Colon (tissue), 2 donors: ENCODE measurements around the gene IKBKE.

Experiments
- FAIRE-seq: peaks from 2 replicates; lab custom pipeline; 2012; peaks lifted over from hg19 to GRCh38; lab: Jason Lieb, UNC
- donor health status: control.
- donor health status: control.

Gene IKBKE

GRCh38 chr1:206469933-206470691 lies at the start of gene IKBKE:
Gene IKBKE (plus strand): TSS chr1:206470476. CDS start chr1:206473228, 2,752 bp downstream.
- FAIRE-seq = no peak

DNA sequence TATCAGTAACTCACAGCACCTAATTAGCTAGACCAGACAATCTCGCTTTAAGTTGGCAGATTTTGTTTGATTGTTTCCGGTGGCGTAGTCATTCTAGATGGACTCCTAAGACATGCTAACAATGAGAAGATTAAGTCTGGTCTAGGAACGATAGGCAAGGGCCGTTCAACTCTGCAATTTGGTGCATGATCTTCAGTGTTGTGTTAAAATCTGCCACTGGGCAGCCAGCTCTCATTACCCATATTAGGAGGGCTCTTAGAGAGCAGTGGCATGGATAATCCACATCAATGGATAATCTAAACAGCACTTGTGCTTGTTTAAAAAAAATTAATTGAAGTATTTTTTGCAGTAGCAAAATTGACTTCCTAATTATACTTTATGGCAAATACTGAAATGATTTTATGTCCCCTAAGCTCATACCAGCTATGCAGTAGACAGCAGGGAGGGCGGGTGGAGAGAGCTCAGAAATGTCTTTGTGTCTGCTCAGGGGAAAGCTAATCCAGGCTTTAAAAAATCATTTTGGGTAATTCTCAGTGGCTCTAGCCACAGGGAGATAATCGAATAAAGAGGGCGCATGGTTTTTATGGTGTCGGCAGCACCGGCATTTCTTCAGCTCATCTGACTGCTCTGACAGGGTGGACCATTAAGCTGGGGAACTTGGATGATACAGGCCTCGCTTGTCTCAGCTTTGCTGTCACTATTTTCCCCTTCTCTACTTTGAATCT lies 48.5 kb upstream of the IKBKE start:
- FAIRE-seq = no peak

DNA sequence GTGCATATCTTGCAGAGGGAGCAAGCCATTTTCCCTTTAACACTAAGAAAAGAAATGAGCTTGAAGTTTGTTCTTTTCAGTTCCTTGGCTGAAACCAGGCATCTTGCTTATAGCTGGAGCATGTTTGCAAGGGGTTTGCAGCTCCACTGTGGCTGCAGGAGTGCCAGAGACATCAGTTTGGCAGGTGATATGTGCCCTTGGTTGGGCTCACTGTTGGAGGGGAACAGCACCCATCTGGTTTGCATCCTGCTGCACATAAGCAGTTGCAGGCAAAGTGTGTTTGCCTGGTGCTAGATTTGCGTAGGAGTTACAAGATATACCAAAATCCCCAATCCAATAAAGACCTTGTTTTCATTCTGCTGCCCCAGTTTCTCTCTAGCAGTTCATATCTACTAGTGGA lies 47.8 kb upstream of the IKBKE start:
- no peak for FAIRE-seq

DNA sequence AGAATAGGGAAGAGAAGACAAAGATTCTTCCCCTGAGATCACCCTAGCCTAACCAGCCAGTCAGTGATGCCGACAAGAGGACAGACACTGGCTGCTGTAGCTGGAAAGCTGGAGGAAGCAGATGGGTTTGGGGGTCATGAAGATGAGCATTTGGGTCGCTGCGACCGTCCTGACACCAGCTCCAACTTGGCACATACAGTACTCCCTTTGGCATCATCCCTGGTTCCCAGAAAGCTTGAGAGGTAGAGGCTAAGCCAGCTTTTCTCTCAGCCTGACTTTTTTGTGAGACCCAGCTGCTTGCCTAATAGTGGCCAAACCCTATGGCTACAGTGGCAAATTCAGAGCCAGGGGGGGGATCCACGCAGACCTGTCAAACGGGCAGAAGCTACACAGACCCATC lies 43.0 kb upstream of the IKBKE start:
- no peak for FAIRE-seq

- no peak for FAIRE-seq
Measured at GRCh38 chr1:206429421-206429820, 40.9 kb upstream of the IKBKE start.

- no peak for FAIRE-seq
Measured at GRCh38 chr1:206430031-206430983, 40.0 kb upstream of the IKBKE start.

- no peak for FAIRE-seq
Measured at GRCh38 chr1:206435445-206435844, 34.8 kb upstream of the IKBKE start.

GRCh38 chr1:206438554-206438953 lies 31.7 kb upstream of the IKBKE start:
- no peak for FAIRE-seq

DNA sequence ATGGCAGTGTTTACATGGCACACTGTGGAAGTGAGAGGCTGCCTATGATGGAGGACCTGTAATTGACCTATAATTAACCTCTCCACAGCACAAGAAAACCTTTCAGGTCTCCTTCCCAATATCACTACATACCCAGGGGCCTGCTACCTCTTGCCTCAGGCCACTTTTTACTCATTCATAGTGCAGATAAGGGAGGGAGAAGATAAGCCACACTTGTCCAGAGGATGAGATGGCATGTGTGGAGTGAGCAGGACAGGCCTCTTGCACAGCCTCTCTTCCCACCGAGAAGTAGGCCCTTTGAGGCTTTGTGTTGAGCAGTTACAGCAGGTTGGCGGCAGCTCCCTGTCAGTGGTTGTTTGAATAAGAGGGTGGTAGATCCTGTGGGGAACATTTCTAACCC lies 31.1 kb upstream of the IKBKE start:
- no peak for FAIRE-seq

DNA sequence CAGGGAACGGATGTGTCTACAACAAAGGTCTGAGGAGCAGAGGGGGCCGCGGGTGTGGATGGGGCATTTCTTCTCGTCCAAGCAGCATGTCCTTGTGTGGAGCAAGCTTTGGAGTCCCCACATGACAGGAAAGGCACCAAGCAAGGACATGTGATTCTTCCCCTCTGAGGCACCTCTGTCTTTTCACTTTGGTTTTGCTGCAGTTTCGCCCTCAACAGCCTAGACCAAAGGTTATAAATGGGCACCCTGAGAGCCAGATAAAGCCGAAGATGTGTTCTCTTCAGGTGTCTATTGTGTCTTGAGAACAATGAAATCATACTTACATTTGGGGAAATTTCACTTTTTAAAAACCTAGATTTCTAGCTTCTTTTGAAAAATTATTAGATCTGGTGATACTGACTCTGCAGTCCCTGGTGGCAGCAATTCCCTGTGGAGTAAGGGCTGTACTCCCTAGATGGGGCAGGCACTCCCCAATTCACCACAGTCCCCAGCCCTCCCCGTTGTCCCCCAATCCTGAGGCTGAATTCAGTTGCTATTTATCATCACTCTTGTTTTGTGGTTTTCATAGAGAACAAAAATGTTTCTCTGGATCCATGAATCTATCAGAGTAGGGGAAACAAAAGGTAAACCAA lies 28.8 kb upstream of the IKBKE start:
- no peak for FAIRE-seq

DNA sequence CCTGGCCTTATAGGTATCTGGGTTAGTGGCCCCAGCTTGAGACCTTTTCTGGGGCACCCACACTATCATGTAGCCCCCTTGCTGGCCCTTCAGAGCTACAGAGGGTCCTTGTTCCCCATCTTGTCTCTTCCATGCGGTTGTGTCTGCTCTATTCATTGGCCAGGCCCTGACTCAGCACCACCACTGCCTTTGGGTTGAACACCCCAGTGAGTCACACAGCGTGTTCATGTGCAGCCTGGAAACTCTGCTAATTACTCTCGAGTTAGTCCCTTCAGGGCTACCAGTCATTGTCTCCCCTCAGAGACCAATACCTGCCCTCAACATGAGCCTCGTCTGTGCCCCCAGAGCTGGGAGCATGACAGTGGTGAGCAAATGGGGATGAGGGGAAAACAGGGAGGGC lies 28.2 kb upstream of the IKBKE start:
- FAIRE-seq = no peak

DNA sequence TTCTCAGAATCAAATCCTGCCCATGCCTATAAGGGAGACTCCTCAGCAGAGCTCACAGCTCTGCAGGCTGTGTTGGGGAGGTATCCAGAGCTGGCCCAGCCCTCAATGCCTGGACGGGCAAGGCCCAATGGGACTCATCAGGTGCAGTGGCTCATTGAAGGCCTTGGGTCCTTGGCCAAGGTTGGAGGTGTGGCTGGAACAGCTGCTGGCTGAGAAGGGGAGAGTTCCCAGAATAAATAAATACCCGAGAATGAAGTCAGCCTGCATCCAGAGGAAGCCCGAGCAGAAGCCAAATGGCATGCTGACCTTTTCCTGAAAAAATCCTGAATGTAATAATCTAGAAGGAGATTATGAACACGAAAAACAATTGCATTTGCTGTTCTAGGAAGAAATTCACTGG lies 25.2 kb upstream of the IKBKE start:
- FAIRE-seq = no peak

DNA sequence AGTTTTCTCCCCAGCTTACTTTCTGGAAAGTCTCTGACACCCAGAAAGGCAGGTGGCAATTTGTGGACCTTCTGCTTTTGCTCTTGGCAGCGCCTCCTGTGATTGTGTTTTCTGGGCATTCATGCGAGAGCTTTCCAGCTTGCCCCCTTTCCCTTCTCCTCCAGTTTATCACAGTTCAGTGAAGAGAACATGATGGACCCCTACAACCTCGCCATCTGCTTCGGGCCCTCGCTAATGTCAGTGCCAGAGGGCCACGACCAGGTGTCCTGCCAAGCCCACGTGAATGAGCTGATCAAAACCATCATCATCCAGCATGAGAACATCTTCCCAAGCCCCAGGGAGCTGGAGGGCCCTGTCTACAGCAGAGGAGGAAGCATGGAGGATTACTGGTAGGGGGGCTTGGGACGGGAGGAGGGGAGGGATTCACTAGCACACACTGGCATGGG lies 24.3 kb upstream of the IKBKE start:
- no peak for FAIRE-seq

DNA sequence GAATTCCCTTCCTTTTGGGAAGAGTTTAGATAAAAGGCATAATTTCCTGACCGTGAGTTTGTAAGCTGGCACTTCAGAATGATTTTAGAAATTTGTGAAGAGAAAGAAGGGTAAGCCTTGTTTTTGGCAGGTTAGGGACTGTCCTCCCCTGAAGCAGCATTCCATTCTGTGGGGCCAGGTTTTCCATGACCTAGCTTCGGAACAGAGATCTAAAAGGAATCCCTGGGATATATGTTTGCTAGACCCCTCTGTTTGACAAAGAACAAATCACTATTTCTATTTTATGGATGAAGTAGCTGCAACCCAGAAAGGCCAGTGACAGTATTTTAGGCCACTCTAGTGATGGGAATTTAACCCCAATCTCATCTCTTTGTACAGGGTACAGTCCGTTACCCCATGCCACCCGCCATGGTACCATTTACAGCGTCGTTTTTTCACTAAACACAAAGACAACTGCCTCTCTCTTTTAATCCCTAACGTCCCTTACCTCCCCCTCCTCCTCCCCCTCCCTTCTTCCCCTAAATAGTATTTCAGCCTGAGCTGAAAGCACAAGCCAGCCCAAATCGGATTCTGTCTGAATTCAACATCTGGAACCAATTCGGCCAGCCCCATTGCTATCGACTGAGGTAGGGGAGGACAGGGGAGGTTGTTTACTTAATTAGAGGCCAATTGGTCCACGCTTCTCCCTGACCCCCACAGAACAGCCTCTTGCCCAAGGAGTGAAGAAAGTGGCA lies 23.4 kb upstream of the IKBKE start:
- no peak for FAIRE-seq

DNA sequence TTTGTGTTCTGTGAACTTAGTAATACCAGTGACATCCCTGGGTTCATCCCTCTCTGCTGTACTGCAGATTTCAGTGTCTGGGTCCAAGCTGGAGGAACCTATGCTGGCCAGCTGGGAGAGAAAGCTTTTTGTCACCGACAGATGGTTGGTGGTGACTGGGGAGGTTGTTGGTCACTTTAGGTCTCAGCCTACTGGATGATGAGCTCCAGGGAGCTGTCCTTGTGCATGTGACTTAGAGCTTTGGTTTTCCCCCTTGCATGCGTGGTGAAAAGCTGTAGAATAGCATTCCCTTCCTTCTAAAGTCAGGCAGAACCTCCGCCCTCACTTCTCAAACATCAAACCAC lies 22.9 kb upstream of the IKBKE start:
- no peak for FAIRE-seq

- no peak for FAIRE-seq
Measured at GRCh38 chr1:206447792-206448191, 22.5 kb upstream of the IKBKE start.

DNA sequence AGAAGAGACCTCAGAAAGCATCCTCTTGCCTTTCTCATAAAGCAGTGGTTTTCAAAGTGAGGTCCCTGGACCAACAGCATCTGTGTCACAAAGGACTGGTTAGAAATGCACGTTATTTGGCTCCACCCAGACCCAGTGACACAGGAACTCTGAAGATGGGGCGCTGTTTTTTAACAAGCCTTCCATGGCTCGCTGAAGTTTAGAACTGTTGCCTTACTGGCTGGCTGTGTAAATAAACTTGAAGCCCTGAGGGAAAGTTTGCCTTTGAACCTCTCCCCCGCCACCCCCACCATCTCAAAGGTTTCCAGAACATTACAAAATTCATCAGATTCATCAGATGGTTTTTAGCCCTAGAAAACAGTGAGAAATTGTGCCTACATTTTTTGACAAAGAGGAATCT lies 21.8 kb upstream of the IKBKE start:
- FAIRE-seq = no peak

DNA sequence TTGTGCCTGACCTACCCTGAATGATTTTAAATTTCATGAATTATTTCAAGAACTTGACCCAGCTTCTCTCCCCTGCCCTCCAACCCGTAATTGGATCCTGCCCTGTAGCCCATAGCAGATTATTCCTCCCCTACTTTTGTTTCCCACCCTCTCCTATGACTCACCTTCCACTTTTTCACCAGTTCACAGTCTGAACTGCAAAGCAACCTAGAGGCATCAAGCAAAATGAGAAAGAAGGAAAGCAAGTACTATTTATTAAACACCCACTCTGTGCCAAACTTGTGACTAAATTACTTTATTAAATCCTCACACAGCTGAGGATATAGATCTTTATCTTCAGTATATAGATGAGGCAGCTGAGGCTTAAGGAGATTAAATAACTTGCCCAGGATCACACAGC lies 20.7 kb upstream of the IKBKE start:
- no peak for FAIRE-seq

DNA sequence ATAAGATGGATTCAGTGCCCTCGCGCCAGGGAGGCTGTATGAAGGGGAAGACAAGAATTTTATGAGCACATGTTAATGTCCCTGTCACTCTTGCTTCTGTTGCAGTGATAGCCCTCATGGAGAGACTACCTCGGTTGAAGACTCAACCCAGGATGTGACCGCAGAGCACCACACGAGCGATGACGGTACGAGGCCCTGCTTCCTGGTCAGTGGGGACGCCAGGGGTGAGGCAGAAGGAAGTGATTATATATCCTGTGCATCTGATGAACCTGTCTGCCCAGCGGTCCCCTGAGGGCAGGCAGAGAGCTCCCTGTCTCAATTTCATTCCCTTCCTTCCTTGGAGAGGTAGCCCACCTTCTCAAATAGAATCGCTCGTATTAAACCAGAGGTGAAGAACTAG lies 20.0 kb upstream of the IKBKE start:
- FAIRE-seq = no peak

- FAIRE-seq = no peak
Measured at GRCh38 chr1:206451134-206451686, 19.1 kb upstream of the IKBKE start.

DNA sequence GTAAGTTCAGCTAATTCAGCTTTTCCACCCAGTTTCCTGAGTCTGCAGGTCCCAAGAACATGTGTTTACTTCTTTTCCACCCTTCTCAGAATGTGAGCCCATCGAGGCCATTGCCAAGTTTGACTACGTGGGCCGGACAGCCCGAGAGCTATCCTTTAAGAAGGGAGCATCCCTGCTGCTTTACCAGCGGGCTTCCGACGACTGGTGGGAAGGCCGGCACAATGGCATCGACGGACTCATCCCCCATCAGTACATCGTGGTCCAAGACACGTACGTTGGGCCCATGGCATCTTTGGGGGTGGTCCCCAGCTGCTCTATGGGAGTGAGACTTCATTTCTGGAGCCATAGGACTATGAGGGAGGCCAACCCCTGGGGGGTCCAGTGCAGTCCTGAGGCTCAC lies 17.2 kb upstream of the IKBKE start:
- FAIRE-seq = no peak
